GM12878 (cell line): ENCODE measurements around the gene TMSB10. TPM values are rescaled to one million over a fixed set of nuclear protein-coding genes. Genes with fewer than 3 reads are reported as not detected.

Experiments
- ATAC-seq: fragments of 200-7000 bp; cut with Tn5 transposase; 3 replicates; pipeline ENCODE4 v1.9.1; 2020; ENCODE audit warnings: mild to moderate bottlenecking, moderate library complexity
- BruUV-seq: library from RNA; stranded (reverse); fragments of 400-500 nt; replicated peaks from 2 replicates; lab custom pipeline; 2021; lab: Mats Ljungman, UMichigan
- CTCF ChIA-PET: fragments of 300-600 bp; sonication (Branson Sonifier 250); formaldehyde crosslinking; extraction: SDS; loops from one replicate; lab custom pipeline; 2021; ENCODE audit warnings: inconsistent platforms; lab: Yijun Ruan, JAX
- POLR2A ChIA-PET: fragments of 350-600 bp; formaldehyde crosslinking; extraction: SDS; loops from one replicate; lab custom pipeline; 2021; ENCODE audit warnings: inconsistent platforms; lab: Charles Lee
- RAD21 ChIA-PET: fragments of 300-600 bp; sonication (Branson Sonifier 250); formaldehyde crosslinking; loops from one replicate; lab custom pipeline; 2023; ENCODE audit warnings: antibody characterized with exemption; ENCODE audit not compliant: unreplicated experiment; lab: Charles Lee
- SMC1A ChIA-PET: fragments of 300-600 bp; sonication (Branson Sonifier 250); formaldehyde crosslinking; loops from one replicate; lab custom pipeline; 2023; ENCODE audit not compliant: unreplicated experiment, uncharacterized antibody; lab: Charles Lee
- DNase-seq: peaks from one replicate; pipeline ENCODE4 v3.0.0-alpha.2; 2011; ENCODE audit warnings: low read depth, low spot score
- FAIRE-seq: peaks from 3 replicates; lab custom pipeline; 2011; peaks lifted over from hg19 to GRCh38; lab: Jason Lieb, UNC
- H2AFZ ChIP-seq: 2 replicates; pipeline ENCODE4 v1.6.0; 2011; ENCODE audit warnings: low read depth, low read length, control low read depth; ENCODE audit not compliant: control insufficient read depth
- H3K27ac ChIP-seq: 2 replicates; pipeline ENCODE4 v1.5.1; 2011; ENCODE audit warnings: control low read depth; ENCODE audit not compliant: control insufficient read depth, insufficient read depth
- H3K27me3 ChIP-seq, 2 experiments: replicated peaks in 1 of 2; 2 replicates each; pipeline versions ENCODE4 v1.6.0 to v1.6.1; 2011; ENCODE audit warnings: low read length in 1 of 2; ENCODE audit not compliant: control insufficient read depth in 2 of 2, insufficient read depth in 2 of 2
- H3K36me3 ChIP-seq, 2 experiments: 2 replicates each; pipeline ENCODE4 v1.5.1; 2011; ENCODE audit warnings: low read length in 1 of 2; ENCODE audit not compliant: control insufficient read depth in 2 of 2, insufficient read depth in 2 of 2
- H3K4me1 ChIP-seq: 2 replicates; pipeline ENCODE4 v1.6.1; 2011; ENCODE audit warnings: mild to moderate bottlenecking, low read length, moderate library complexity, mixed read lengths; ENCODE audit not compliant: control insufficient read depth, insufficient read depth
- H3K4me2 ChIP-seq: 2 replicates; pipeline ENCODE4 v1.6.0; 2011; ENCODE audit warnings: control low read depth; ENCODE audit not compliant: control insufficient read depth, insufficient read depth
- H3K4me3 ChIP-seq: fragments of 200-600 bp; sonication (generic); 2 replicates; pipeline ENCODE4 v1.5.1; 2016
- H3K79me2 ChIP-seq: 2 replicates; pipeline ENCODE4 v1.6.0; 2011; ENCODE audit warnings: low read length; ENCODE audit not compliant: control insufficient read depth, insufficient read depth
- H3K9ac ChIP-seq: 2 replicates; pipeline ENCODE4 v1.8.0; 2011; ENCODE audit warnings: low read length, control low read depth, mixed read lengths; ENCODE audit not compliant: control insufficient read depth, insufficient read depth
- H3K9me3 ChIP-seq: replicated peaks from 3 replicates; pipeline ENCODE4 v1.5.1; 2011; ENCODE audit warnings: mild to moderate bottlenecking, low read length; ENCODE audit not compliant: control insufficient read depth, insufficient read depth
- H4K20me1 ChIP-seq: 2 replicates; pipeline ENCODE4 v1.6.0; 2011; ENCODE audit not compliant: control insufficient read depth, insufficient read depth
- ASH2L ChIP-seq: fragments of 300-600, 200-600 bp; sonication (generic); IDR thresholded peaks from 2 replicates; pipeline ENCODE4 v1.6.1; 2017; ENCODE audit warnings: low read depth, mild to moderate bottlenecking, borderline replicate concordance
- CBFB ChIP-seq: IDR thresholded peaks from 2 replicates; pipeline ENCODE4 v1.6.1; 2016; ENCODE audit warnings: antibody characterized with exemption, low read depth
- CBX3 ChIP-seq: fragments of 200-600 bp; sonication (generic); IDR thresholded peaks from 2 replicates; pipeline ENCODE4 v1.6.1; 2016; ENCODE audit warnings: low read depth, borderline replicate concordance
- CHD1 ChIP-seq: IDR thresholded peaks from 2 replicates; pipeline ENCODE4 v1.6.1; 2012; ENCODE audit warnings: low read depth, low read length, improper control_type of control experiment
- CREB1 ChIP-seq: IDR thresholded peaks from 2 replicates; pipeline ENCODE4 v1.6.1; 2012; ENCODE audit warnings: low read depth, mild to moderate bottlenecking, inconsistent platforms
- EP300 ChIP-seq, 2 experiments: fragments of 150-350 bp in 1 of 2; IDR thresholded peaks; 2 replicates each; pipeline ENCODE4 v1.6.1; 2011 to 2012; ENCODE audit warnings: low read depth in 2 of 2, low read length in 2 of 2, borderline replicate concordance in 1 of 2, improper control_type of control experiment in 1 of 2, inconsistent platforms in 1 of 2; ENCODE audit not compliant: control insufficient read depth in 1 of 2
- EZH2 ChIP-seq: IDR thresholded peaks from 2 replicates; pipeline ENCODE4 v1.6.1; 2012; ENCODE audit warnings: low read depth, mild to moderate bottlenecking, control low read depth, inconsistent platforms, low read length, borderline replicate concordance; ENCODE audit not compliant: control insufficient read depth
- IKZF2 ChIP-seq, 2 experiments: fragments of 450-650 bp; IDR thresholded peaks; 2 replicates each; pipeline ENCODE4 v1.6.1; 2017; ENCODE audit warnings: mild to moderate bottlenecking in 2 of 2, moderate library complexity in 2 of 2
- IRF4 ChIP-seq: IDR thresholded peaks from 2 replicates; pipeline ENCODE4 v1.6.1; 2011; ENCODE audit warnings: low read depth, low read length
- MTA3 ChIP-seq: IDR thresholded peaks from 2 replicates; pipeline ENCODE4 v1.6.1; 2012; ENCODE audit warnings: low read length, inconsistent platforms, borderline replicate concordance
- POLR2AphosphoS2 ChIP-seq: IDR thresholded peaks from 2 replicates; pipeline ENCODE4 v1.6.1; 2011; ENCODE audit warnings: low read depth, mild to moderate bottlenecking, low read length, improper control_type of control experiment, moderate library complexity
- RFX5 ChIP-seq: IDR thresholded peaks from 2 replicates; pipeline ENCODE4 v1.6.1; 2011; ENCODE audit warnings: low read depth, low read length, improper control_type of control experiment
- STAT3 ChIP-seq: IDR thresholded peaks from 2 replicates; pipeline ENCODE4 v1.6.1; 2011; ENCODE audit warnings: low read depth, low read length, improper control_type of control experiment
- TCF3 ChIP-seq: IDR thresholded peaks from 2 replicates; pipeline ENCODE4 v1.6.1; 2012; ENCODE audit warnings: low read depth, mild to moderate bottlenecking, low read length, borderline replicate concordance; ENCODE audit not compliant: insufficient read depth
- ZBED1 ChIP-seq: IDR thresholded peaks from 2 replicates; pipeline ENCODE4 v1.6.1; 2016; ENCODE audit warnings: borderline replicate concordance
- WGBS: methylation state at CpG from one replicate; pipeline ENCODE4 v1.1.6; 2016; ENCODE audit warnings: low lambda C conversion rate; ENCODE audit not compliant: insufficient replicate concordance, insufficient coverage; ENCODE audit errors: missing lambda C conversion rate; 5-methylcytosine and 5-hydroxymethylcytosine counted together
- in situ Hi-C: fragments of 300-500 bp; cut with MboI; formaldehyde crosslinking; loops from 9 replicates; pipeline ENCODE4 v1.14.3; 2018; ENCODE audit warnings: mixed read lengths
- intact Hi-C: fragments of 100-400 bp; cut with micrococcal nuclease; formaldehyde crosslinking; loops from one replicate; pipeline ENCODE4 v1.14.2; 2022; ENCODE audit not compliant: unreplicated experiment
- polyA plus RNA-seq, 11 experiments: library from polyadenylated mRNA; depleted of rRNA in 4 of 11; unstranded in 6 of 11; stranded (reverse) in 5 of 11; fragments of >200 nt; fragmentation: Nextera tagmentation in 4 of 11; fragmentation: Illumina TruSeq in 1 of 11; extraction: Ambion mirVana in 4 of 11; extraction: Trizol in 1 of 11; gene quantifications; 1 replicate in 1 of 11; 2 replicates in 10 of 11; pipeline versions ENCODE4 v1.2.1 to v1.2.3, GENCODE V29; 2011 to 2016; ENCODE audit warnings: inconsistent platforms in 2 of 11, missing spikeins in 2 of 11, low read depth in 1 of 11
- total RNA-seq, 4 experiments: library from RNA; depleted of rRNA in 3 of 4; stranded (reverse); fragments of >200 nt in 3 of 4; fragmentation: Illumina TruSeq in 1 of 4; extraction: Trizol in 1 of 4; gene quantifications; 2 replicates each; pipeline versions ENCODE4 v1.2.1 to v1.2.3, GENCODE V29; 2013 to 2021
- TF ChIP-seq, protein P1 (sequence below): IDR thresholded peaks from 2 replicates; pipeline ENCODE4 v1.6.1; 2012; ENCODE audit warnings: improper control_type of control experiment, low read depth, low read length; ENCODE audit not compliant: insufficient replicate concordance

Gene TMSB10
- total and polyA plus RNA-seq, 10 of the 15 experiments (the other 5 are each of a cell fraction or from before 2014, with no cell fraction given) = 1,406 to 4,860 (median 3,381) TPM

DNA sequence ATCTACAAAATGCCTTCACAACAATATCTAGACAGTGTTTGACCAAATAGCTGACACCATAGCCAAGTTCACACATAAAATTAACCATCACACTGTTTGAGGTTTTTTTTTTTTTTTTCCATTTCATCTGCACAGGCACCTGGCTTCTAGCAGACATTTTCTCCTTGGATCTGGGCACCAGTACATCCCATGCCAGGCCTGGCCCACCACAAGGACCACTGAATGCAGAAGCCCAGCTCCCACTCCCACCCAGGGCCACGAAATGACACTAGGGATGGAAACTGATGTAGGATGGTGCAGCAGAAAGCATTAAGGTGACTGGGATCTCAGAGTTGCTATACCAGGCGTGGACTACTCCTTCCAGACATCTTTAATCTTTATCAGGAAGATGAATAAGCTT is 13.0 kb downstream of the TMSB10 start:
- no peak for DNase-seq
- 58% methylated on average over 2 of the region's 2 CpGs for WGBS
- RAD21 ChIA-PET = interaction anchor here (1.5 to 3.0 kb wide), 7 partner anchors 12 to 38 kb away, joined by 4 to 27 read pairs (median 14); partner anchors contain the start of gene TMSB10
- H3K4me1 ChIP-seq = peaks cover 19% of the 10 kb centered on the region
- no peaks in the 10 kb centered on the region for H4K20me1 ChIP-seq
- CTCF ChIA-PET = interaction anchor here (1.0 to 2.8 kb wide), 4 partner anchors 11 to 26 kb away, joined by 3 to 26 read pairs (median 10); no protein-coding TSS in a partner anchor
- H3K79me2 ChIP-seq = no peaks in the 10 kb centered on the region
- H3K4me3 ChIP-seq = no peak overlapping the region
- in situ Hi-C loops (no loop called here), intact Hi-C loops (no loop called here)
- no peak overlapping the region for H3K4me2 ChIP-seq
- no peak for FAIRE-seq
- TF ChIP-seq, protein P1, sequence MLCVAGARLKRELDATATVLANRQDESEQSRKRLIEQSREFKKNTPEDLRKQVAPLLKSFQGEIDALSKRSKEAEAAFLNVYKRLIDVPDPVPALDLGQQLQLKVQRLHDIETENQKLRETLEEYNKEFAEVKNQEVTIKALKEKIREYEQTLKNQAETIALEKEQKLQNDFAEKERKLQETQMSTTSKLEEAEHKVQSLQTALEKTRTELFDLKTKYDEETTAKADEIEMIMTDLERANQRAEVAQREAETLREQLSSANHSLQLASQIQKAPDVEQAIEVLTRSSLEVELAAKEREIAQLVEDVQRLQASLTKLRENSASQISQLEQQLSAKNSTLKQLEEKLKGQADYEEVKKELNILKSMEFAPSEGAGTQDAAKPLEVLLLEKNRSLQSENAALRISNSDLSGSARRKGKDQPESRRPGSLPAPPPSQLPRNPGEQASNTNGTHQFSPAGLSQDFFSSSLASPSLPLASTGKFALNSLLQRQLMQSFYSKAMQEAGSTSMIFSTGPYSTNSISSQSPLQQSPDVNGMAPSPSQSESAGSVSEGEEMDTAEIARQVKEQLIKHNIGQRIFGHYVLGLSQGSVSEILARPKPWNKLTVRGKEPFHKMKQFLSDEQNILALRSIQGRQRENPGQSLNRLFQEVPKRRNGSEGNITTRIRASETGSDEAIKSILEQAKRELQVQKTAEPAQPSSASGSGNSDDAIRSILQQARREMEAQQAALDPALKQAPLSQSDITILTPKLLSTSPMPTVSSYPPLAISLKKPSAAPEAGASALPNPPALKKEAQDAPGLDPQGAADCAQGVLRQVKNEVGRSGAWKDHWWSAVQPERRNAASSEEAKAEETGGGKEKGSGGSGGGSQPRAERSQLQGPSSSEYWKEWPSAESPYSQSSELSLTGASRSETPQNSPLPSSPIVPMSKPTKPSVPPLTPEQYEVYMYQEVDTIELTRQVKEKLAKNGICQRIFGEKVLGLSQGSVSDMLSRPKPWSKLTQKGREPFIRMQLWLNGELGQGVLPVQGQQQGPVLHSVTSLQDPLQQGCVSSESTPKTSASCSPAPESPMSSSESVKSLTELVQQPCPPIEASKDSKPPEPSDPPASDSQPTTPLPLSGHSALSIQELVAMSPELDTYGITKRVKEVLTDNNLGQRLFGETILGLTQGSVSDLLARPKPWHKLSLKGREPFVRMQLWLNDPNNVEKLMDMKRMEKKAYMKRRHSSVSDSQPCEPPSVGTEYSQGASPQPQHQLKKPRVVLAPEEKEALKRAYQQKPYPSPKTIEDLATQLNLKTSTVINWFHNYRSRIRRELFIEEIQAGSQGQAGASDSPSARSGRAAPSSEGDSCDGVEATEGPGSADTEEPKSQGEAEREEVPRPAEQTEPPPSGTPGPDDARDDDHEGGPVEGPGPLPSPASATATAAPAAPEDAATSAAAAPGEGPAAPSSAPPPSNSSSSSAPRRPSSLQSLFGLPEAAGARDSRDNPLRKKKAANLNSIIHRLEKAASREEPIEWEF = no peak
- no peak for TF ChIP-seq STAT3
- no peak for TF ChIP-seq EP300 (IDR thresholded peaks at IDR 0.05; ENCODE audit: borderline replicate concordance in 1 of 2, control insufficient read depth in 1 of 2, low read depth in 2 of 2, low read length in 2 of 2)
- no peak for TF ChIP-seq ASH2L
- TF ChIP-seq IRF4 = no peak
- TF ChIP-seq CBX3 = no peak
- TF ChIP-seq EZH2 = no peak
- TF ChIP-seq ZBED1 = no peak
- no peak for TF ChIP-seq RFX5
- TF ChIP-seq IKZF2 (IDR thresholded peaks at IDR 0.05) = no peak
- TF ChIP-seq CHD1 = no peak
- TF ChIP-seq POLR2AphosphoS2 = no peak
- TF ChIP-seq TCF3 = no peak
- TF ChIP-seq CREB1 = no peak
- TF ChIP-seq CBFB = no peak
- no peak for TF ChIP-seq MTA3
- no peak overlapping the region for H2AFZ ChIP-seq
- ATAC-seq = no peak
- H3K27me3 ChIP-seq = no peaks in the 10 kb centered on the region
- no TSS peak for BruUV-seq
- POLR2A ChIA-PET = interaction anchor here (0.7 to 4.0 kb wide), 9 partner anchors 12 to 463 kb away, joined by 4 to 71 read pairs (median 7); partner anchors contain the start of gene TMSB10
- H3K9me3 ChIP-seq = no peaks in the 10 kb centered on the region
- no peak overlapping the region for H3K27ac ChIP-seq
- no peak overlapping the region for H3K9ac ChIP-seq
- no peaks in the 10 kb centered on the region for H3K36me3 ChIP-seq
- SMC1A ChIA-PET = interaction anchor here (0.6 to 5.1 kb wide), 7 partner anchors 11 to 56 kb away, joined by 3 to 52 read pairs (median 15); partner anchors contain the start of gene TMSB10
